DMS53 treated with DMSO at 0.1 percent for 48 hours (cell line): Measurements from ENCODE around the gene LINGO4.
A peak's percentile ranks its signal among the peaks of the same experiment; 100 is the strongest.
"Not testable (repeated sequence)": the region's sequence is repeated elsewhere in the genome, so short reads cannot be mapped to it uniquely, and the experiment has no call there.

Experiments used
- DNase-seq: peaks from one replicate; lab custom pipeline; 2025; ENCODE audit not compliant: unreplicated experiment; lab: John Stamatoyannopoulos, UW

Gene LINGO4

DNA sequence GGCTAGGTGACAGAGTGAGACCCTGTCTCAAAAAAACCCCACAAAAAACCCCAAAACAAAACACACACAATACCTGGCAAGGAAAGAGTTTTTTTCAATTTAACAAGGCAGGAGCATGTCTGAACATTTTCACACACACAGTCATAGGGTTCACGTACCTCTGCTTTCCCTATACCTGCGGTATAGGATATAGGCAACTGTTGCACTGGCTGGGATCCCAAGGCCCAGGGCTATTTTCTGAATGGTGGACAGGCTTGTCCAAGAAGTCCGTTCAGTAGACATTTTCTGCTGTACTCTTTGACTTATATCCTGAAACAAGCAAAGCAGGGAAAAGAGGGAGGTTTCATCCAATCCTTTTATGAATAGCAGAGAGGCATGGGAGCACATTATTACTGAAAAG is 22.5 kb downstream of the LINGO4 start:
- no peak for DNase-seq

DNA sequence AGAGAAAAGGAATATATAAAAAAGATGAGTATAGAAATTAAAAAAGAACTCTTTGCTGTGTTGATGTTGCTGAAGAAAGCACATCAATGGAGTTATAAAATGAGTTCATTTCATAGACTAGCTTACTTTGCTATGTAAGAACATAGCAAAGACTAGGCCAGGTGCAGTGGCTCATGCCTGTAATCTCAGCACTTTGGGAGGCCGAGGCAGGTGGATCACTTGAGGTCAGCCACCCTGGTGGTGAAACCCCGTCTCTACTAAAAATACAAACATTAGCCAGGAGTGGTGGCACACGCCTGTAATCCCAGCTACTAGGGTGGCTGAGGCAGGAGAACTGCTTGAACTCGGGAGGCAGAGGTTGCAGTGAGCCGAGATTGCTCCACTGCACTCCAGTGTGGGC is 23.2 kb downstream of the LINGO4 start:
- DNase-seq: not testable (repeated sequence)

DNA sequence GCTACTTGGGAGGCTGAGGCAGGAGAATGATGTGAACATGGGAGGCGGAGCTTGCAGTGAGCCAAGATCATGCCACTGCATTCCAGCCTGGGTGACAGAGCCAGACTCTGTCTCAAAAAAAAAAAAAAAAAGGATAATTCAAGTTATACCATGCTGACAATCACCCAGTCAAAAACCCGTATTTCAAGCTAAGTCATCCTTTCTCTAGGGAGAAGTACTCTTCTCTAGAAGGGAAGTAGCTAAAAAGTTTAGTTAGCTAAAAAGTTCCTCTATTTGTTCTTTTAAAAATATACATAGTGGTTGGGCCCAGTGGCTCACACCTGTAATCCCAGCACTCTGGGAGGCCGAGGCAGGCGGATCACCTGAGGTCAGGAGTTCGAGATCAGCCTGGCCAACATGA is 24.5 kb downstream of the LINGO4 start:
- not testable (repeated sequence) for DNase-seq

DNA sequence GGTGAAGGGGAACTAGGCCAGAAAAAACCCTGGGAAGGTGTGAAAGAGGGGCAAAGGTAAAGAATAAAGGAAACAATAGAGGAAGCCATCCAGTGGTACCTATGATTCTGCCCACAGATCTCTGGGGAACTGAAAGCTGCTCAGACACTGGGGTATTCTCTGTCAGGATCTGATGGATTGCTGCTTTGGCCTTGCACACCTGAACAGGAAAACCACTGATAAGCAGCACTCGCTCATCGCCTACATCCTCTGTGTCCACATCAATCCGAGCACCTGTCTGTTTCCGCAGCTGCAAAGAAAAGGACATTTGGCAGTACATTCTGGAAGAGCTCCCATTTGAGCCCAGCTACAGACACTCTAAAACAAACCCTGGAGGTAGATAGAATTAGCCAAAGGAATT is 25.4 kb downstream of the LINGO4 start:
- DNase-seq: no peak

- DNase-seq: no peak
These were observed 27.9 kb downstream of the LINGO4 start for GRCh38 chr1:151777317-151777716.

DNA sequence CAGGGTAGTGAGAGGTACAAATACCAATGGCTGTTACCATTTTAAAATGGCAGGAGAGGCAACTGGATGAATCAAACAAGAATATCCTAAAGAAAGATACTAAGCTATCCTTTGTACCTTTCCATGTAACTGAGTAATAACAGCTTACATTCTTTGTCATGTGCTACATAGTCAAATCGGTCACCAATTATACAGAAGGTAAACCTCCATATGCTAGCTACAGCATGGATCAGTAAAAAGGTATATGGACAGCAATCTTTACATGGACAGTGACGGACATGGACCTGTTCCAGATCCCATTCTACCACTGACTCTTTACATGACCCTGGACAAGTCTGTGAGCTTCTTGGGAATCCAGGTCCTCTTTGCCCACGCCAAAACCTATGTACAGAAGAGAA is 28.6 kb downstream of the LINGO4 start:
- DNase-seq: no peak

GRCh38 chr1:151775894-151776664 is 29.1 kb downstream of the LINGO4 start:
- DNase-seq: no peak

- no peak for DNase-seq
These were observed 30.8 kb downstream of the LINGO4 start for GRCh38 chr1:151774256-151774922.

DNA sequence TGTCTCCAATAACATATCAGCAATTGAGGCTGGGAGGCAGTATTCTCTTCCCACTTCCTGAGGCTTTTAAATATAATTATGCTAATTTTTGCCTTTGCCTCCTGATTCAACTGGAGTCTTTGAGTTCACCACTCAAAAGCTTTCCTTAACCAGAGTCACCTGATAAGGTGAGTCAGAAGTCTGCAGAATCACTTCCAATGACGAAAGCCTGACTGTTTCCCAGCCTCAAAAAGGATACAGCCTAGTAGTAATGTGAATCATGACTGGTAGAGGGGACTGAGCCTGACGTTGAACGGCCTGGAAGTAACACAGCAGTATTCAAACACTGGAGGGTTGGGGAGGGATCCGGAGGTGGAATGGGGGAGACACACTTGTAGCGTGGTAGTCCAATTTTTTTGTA is 31.5 kb downstream of the LINGO4 start:
- DNase-seq: no peak

- not testable (repeated sequence) for DNase-seq
These were observed 35.9 kb downstream of the LINGO4 start for GRCh38 chr1:151769270-151769669.

- DNase-seq: not testable (repeated sequence)
These were observed 36.7 kb downstream of the LINGO4 start for GRCh38 chr1:151768351-151769066.

DNA sequence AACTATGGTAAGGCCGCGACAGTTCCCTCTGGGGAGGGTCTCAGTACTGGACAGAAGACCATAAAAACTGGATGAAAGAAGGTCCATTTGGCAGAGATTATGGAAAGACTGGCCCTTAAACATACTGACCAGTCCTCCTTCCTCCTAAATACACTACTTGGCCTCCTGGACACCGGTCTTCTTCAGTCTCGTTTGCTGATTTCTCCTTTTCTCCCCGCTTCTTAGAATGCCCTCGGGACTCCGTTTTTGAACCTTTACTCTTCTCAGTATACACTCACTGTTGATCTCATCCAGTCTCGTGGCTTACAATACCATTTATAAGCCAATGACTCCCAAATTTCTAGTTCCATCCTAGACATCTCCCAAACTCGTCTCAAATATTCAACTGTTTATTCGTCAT is 41.2 kb downstream of the LINGO4 start:
- no peak for DNase-seq

DNA sequence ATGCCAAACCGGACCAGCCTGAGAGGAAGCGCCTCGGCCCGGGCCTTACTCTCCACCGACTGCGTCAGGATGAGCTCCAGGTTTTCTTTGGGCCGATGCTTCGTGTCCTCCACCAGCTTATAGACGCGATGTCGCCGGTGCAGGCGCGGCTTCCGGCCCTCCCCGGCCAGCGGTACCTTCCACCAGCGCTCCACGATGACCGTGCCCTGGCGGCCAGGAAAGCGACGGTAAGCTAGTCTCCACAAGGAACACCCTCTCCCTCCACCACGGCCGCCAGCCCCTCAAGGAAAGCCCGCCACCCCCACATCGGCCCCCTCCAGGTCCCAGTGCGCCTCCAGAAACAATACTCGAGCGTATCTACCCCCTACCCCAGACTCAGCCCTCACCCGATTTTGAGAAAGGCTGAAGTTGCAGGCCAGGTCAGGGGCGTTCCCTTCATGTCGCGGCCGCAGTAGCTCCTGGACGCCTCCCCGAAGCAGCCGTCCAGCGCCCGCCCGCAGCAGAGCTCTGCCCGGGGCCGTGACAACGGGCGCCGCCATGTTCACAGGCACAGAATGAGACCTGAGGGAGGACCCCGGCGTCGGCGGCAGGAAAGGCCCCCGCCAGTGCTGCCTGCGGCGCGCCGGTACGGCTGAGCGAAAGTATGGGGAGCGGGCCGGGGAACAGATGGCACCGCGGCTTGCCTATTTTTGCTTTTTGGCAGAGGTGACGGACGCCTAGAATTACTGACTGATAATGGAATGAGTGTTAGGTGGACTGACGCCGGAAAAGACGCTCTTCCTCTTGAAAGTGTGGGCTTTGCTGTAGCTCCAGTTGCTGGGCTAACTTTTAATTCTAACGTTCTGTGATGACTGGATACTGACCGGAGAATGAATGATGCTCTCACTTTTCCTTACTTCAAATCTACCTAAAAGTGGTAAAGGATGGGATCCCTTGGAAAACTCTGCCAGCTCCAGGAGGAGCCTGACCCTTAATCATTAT is 42.0 kb downstream of the LINGO4 start, which contains the start of gene MRPL9:
MRPL9 (minus strand) TSS at position 556 of the 981 bp plus-strand sequence; CDS start at position 539, 17 bp downstream.
- peak; percentile 63 for DNase-seq

DNA sequence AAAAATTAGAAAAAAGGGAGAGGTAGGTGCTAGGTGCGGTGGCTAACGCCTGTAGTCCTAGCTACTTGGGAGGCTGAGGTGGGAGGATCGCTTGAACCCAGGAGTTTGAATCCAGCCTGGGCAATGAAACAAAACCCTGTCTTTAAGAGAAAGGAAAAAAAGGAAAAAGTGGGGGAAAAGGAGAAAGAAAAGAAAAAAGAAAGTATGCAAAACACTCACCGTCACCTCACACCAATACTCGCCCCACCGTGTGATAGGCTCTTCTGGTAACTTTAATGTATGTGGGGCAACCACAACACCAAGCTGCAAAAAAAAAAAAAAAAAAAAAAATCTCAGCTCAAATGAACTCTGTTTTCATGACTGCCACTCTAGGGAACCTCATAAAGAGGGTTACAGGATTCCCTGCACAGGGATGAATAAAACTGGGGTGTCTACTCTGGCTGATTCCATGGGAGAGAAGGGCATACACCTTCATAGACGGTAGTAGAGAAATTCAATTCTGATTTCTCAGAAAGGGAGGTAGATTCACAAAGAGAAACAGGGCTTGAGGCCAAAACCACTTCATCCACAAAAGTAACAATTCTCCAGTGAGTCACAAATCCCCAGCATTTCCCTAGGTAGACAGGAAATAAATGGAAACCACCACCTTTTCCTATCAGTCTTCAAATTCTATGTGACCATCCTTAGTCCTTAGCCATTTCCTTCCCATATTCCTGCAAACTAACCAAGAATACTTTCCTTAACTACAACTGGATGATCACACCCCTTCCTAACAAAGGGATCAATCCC is 44.4 kb downstream of the LINGO4 start:
- no peak for DNase-seq

DNA sequence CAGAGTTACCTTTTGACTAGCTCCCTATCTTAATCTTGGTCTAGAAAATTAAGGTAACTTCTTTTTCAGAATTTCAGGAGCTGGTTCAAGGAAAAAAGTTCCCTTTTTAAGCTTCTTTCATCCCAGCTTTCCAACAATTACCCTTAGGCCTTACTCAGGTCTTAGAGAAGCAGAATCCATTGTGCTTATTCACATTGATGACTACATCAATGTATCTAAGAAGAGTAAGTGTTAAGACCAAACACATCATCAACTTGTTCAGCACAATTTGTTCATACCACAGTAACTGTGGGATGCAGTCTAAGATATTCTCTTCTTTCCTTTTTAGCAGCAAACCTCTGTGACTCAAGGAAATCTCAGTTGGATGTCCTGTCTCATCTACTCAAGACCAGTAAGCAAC is 46.0 kb downstream of the LINGO4 start:
- DNase-seq: no peak

DNA sequence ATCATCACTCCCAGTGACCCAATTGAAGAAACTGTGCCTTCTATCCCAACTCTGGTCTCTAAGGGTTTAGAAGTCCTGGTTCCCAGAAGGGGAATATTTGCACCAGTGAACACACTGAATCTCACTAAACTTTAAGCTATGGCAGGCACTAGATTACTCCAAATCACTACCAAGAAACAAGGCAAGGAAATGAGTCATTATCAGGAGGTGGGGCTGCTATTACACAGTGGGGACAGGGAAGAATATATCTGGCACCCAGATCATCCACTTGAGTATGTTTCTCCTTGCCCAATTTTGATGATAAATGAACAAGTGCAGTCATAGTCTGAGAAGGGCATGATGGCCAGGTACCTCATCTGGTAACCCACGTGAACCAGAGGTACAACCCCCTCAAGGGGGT is 48.9 kb downstream of the LINGO4 start:
- no peak for DNase-seq
